ENCODE data around the gene MCEE. TPM values are rescaled to one million over a fixed set of nuclear protein-coding genes. Genes with fewer than 3 reads are reported as not detected.
A peak's percentile ranks its signal among the peaks of the same experiment; 100 is the strongest.

The MCEE gene
- total and polyA plus RNA-seq, 7 experiments from 2014 or later: 11.6 to 38.0 (median 18.9) TPM

DNA sequence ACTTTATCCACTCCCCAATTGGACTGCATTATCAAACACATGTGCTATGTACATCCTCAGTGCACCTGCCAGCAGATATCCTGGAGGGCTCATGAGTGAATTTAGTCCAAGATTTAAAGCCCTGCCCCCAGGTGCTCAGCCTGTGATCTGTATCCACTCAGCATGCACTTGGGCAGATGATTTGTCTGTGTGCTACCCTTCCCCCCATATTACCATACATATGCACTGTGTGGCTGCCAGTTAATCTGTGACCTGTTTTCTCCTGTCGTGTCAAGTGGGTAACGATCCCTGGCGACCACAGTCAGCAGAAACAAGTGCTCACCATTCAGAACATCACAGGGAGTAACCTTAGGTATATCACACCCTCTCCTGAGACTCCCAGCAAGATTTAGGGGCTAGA, 51.4 kb downstream of the MCEE start:
- no peak overlapping the region for H3K27ac ChIP-seq (ENCODE audit: low read depth, low read length)
- H3K36me3 ChIP-seq (ENCODE audit: control insufficient read depth in 2 of 3, insufficient read depth in 3 of 3, low read length in 3 of 3): peaks cover 2 to 54% (median 3%) of the 10 kb centered on the region in 3 experiments
- H3K36me3 Mint-ChIP-seq: peaks cover 18 to 38% (median 23%) of the 10 kb centered on the region in 5 donors
- H3K4me3 Mint-ChIP-seq: no peak overlapping the region
- no peaks in the 10 kb centered on the region for H3K27me3 ChIP-seq (ENCODE audit: control insufficient read depth in 2 of 2, insufficient read depth in 2 of 2, low read length in 2 of 2)
- H3K4me1 Mint-ChIP-seq: peaks cover 7 to 15% (median 10%) of the 10 kb centered on the region in 7 donors
- no peaks in the 10 kb centered on the region for H3K9me3 Mint-ChIP-seq
- DNase-seq (no peak), ATAC-seq (no peak)
- intact Hi-C loops (cut with micrococcal nuclease): loop anchor here in 1 of 2 donors (10.0 kb wide), 1 partner anchor 54 kb away; no protein-coding TSS in a partner anchor
- peak overlapping the region in 1 of 9 donors; percentile 13 for H3K27ac Mint-ChIP-seq
- peaks cover 5 to 6% of the 10 kb centered on the region in 2 donors for H3K4me1 ChIP-seq (ENCODE audit: control insufficient read depth in 2 of 2, insufficient read depth in 2 of 2, low read length in 2 of 2)
- ChIA-PET CTCF (no interaction called here), POLR2A (interaction anchor here (1.7 kb wide), 1 partner anchor 10 kb away, joined by 5 read pairs; the partner anchor contains the start of gene NAGK)
- no peaks in the 10 kb centered on the region for H3K9me3 ChIP-seq (ENCODE audit: control insufficient read depth in 2 of 3, low read length in 3 of 3)
- no peak overlapping the region for H3K4me3 ChIP-seq (ENCODE audit: low read length)
- H3K27me3 Mint-ChIP-seq: no peaks in the 10 kb centered on the region

DNA sequence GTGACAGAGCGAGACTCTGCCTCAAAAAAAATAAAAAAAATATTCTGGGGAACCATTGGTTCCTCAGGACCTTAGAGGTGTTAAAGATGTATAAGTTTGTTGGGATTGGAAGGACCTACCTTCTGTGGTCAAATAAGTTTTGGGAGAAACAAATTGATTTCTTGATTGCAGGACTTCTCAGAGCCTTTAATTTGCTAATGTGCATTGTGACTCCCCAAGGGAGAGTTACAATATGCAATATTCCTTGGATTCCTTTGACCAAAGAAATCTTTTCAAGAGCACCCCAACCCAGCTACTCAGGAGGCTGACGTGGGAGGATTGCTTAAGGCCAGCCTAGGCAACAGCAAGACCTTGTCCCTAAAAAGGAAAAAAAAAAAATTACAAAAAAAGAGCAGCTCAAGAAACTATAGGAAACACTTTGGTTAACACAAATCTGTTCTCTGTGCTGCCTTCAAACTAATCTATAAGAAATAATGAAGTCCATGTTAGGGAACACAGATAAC, 55.1 kb downstream of the MCEE start:
- ATAC-seq (no peak), DNase-seq (no peak)
- POLR2A ChIA-PET: interaction anchor here (0.9 kb wide), 1 partner anchor 55 kb away, joined by 4 read pairs; no protein-coding TSS in a partner anchor
- Mint-ChIP-seq H3K4me1 (peaks cover 38 to 46% (median 44%) of the 10 kb centered on the region in 7 donors), H3K9me3 (no peaks in the 10 kb centered on the region), H3K27ac (no peak overlapping the region), H3K4me3 (no peak overlapping the region), H3K36me3 (peaks cover 24 to 42% (median 34%) of the 10 kb centered on the region in 5 donors), H3K27me3 (no peaks in the 10 kb centered on the region)
- H3K36me3 ChIP-seq (ENCODE audit: control insufficient read depth in 2 of 3, insufficient read depth in 3 of 3, low read length in 3 of 3): peaks cover 2 to 65% (median 5%) of the 10 kb centered on the region in 3 experiments
- intact Hi-C loops (cut with micrococcal nuclease): loop anchor here in 1 of 2 donors (10.0 kb wide), 1 partner anchor 50 kb away; no protein-coding TSS in a partner anchor
- CTCF ChIA-PET: interaction anchor here (0.7 kb wide), 1 partner anchor 306 kb away, joined by 3 read pairs; no protein-coding TSS in a partner anchor
- peaks cover 28 to 42% of the 10 kb centered on the region in 2 donors for H3K4me1 ChIP-seq (ENCODE audit: control insufficient read depth in 2 of 2, insufficient read depth in 2 of 2, low read length in 2 of 2)
- H3K27me3 ChIP-seq (ENCODE audit: control insufficient read depth in 2 of 2, insufficient read depth in 2 of 2, low read length in 2 of 2): no peaks in the 10 kb centered on the region
- H3K4me3 ChIP-seq (ENCODE audit: low read length): no peak overlapping the region
- no peaks in the 10 kb centered on the region for H3K9me3 ChIP-seq (ENCODE audit: control insufficient read depth in 2 of 3, low read length in 3 of 3)
- no peak overlapping the region for H3K27ac ChIP-seq (ENCODE audit: low read depth, low read length)

DNA sequence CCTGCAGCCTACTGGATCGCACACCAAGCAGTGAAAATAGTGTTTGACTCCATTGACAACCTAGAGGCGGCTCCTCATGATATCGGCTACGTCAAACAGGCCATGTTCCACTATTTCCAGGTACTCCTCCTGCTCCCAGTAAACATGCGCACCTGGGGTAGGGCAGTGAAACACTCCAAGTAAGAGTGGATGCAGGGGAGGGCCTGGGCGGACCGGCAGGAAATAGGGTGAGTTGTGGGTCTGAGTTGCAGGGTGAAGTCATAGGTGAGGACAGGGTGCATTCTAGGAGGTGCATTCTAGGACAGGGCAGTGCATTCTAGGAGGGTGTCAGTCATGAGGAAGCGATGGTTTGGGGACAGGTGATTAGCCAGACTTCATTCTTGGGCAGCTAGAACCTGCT, 56.6 kb downstream of the MCEE start:
- Mint-ChIP-seq H3K4me3 (peak overlapping the region in 5 of 10 donors; percentile 21 to 98 (median 51)), H3K36me3 (peaks cover 21 to 35% (median 30%) of the 10 kb centered on the region in 5 donors), H3K4me1 (peaks cover 46 to 60% (median 56%) of the 10 kb centered on the region in 7 donors), H3K27me3 (no peaks in the 10 kb centered on the region), H3K9me3 (peaks cover 0 to under 1% (median 0%) of the 10 kb centered on the region in 11 donors), H3K27ac (peak overlapping the region; percentile 31 to 100 (median 91))
- ATAC-seq: no peak
- Histone ChIP-seq H3K9me3 (ENCODE audit: control insufficient read depth in 2 of 3, low read length in 3 of 3) (no peaks in the 10 kb centered on the region), H3K27ac (ENCODE audit: low read depth, low read length) (peak overlapping the region; percentile 96), H3K4me3 (ENCODE audit: low read length) (no peak overlapping the region), H3K27me3 (ENCODE audit: control insufficient read depth in 2 of 2, insufficient read depth in 2 of 2, low read length in 2 of 2) (no peaks in the 10 kb centered on the region), H3K4me1 (ENCODE audit: control insufficient read depth in 2 of 2, insufficient read depth in 2 of 2, low read length in 2 of 2) (peaks cover 36 to 53% of the 10 kb centered on the region in 2 donors), H3K36me3 (ENCODE audit: control insufficient read depth in 2 of 3, insufficient read depth in 3 of 3, low read length in 3 of 3) (peaks cover 0 to 59% (median 5%) of the 10 kb centered on the region in 3 experiments)
- no peak for DNase-seq
- ChIA-PET POLR2A (interaction anchor here (1.6 to 7.7 kb wide), 2 partner anchors 55 to 80 kb away, joined by 3 to 114 read pairs; partner anchors contain the start of genes MCEE and MPHOSPH10), CTCF (no interaction called here)
- intact Hi-C loops (cut with micrococcal nuclease): loop anchor here in 1 of 2 donors (10.0 kb wide), 1 partner anchor 49 kb away; no protein-coding TSS in a partner anchor

DNA sequence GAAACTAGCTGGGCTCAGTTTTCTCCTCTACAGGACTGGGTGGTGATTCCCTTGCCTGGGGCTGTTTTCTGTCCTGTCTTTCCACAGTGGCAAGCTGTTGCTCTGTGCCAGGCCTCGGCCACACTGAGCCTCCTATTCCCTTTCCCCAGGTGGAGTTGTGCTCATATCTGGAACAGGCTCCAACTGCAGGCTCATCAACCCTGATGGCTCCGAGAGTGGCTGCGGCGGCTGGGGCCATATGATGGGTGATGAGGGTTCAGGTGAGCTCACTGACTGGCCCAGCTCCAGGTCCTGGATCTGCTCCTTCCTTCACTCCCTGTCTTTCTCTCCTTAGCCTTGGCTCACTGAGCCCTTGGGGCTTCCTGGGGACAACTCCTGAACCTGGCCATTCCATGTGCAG, 57.5 kb downstream of the MCEE start:
- H3K27ac ChIP-seq (ENCODE audit: low read depth, low read length): peak overlapping the region; percentile 96
- intact Hi-C loops (cut with micrococcal nuclease): loop anchor here in 1 of 2 donors (10.0 kb wide), 1 partner anchor 48 kb away; no protein-coding TSS in a partner anchor
- ATAC-seq (no peak), DNase-seq (no peak)
- Mint-ChIP-seq H3K27ac (peak overlapping the region; percentile 51 to 100 (median 97)), H3K27me3 (peaks cover 0 to 3% (median 0%) of the 10 kb centered on the region in 5 donors), H3K36me3 (peaks cover 17 to 33% (median 29%) of the 10 kb centered on the region in 5 donors), H3K4me1 (peaks cover 48 to 70% (median 60%) of the 10 kb centered on the region in 7 donors), H3K9me3 (peaks cover 0 to 7% (median 0%) of the 10 kb centered on the region in 11 donors), H3K4me3 (peak overlapping the region in 9 of 10 donors; percentile 25 to 98 (median 88))
- H3K9me3 ChIP-seq (ENCODE audit: control insufficient read depth in 2 of 3, low read length in 3 of 3): no peaks in the 10 kb centered on the region
- CTCF ChIA-PET: no interaction called here
- peaks cover 39 to 57% of the 10 kb centered on the region in 2 donors for H3K4me1 ChIP-seq (ENCODE audit: control insufficient read depth in 2 of 2, insufficient read depth in 2 of 2, low read length in 2 of 2)
- H3K4me3 ChIP-seq (ENCODE audit: low read length): no peak overlapping the region
- H3K36me3 ChIP-seq (ENCODE audit: control insufficient read depth in 2 of 3, insufficient read depth in 3 of 3, low read length in 3 of 3): peaks cover 0 to 49% (median 5%) of the 10 kb centered on the region in 3 experiments
- H3K27me3 ChIP-seq (ENCODE audit: control insufficient read depth in 2 of 2, insufficient read depth in 2 of 2, low read length in 2 of 2): no peaks in the 10 kb centered on the region
- POLR2A ChIA-PET: interaction anchor here (1.0 to 7.7 kb wide), 6 partner anchors 9 to 79 kb away, joined by 3 to 114 read pairs (median 4); partner anchors contain the start of genes MCEE and MPHOSPH10

GRCh38 chr2:71071681-71072398, 58.2 kb downstream of the MCEE start:
- peaks cover 47 to 76% (median 64%) of the 10 kb centered on the region in 7 donors for H3K4me1 Mint-ChIP-seq

More at GRCh38 chr2:71071681-71072398, 58.2 kb downstream of the MCEE start:
- H3K9me3 Mint-ChIP-seq: peaks cover 0 to 7% (median 0%) of the 10 kb centered on the region in 11 donors
- intact Hi-C loops (cut with micrococcal nuclease): loop anchor here in 1 of 2 donors (10.0 kb wide), 1 partner anchor 47 kb away; no protein-coding TSS in a partner anchor
- DNase-seq: peak; percentile 21 to 79 (median 54)
- Histone ChIP-seq H3K9me3 (ENCODE audit: control insufficient read depth in 2 of 3, low read length in 3 of 3) (no peaks in the 10 kb centered on the region), H3K4me3 (ENCODE audit: low read length) (peak overlapping the region; percentile 5), H3K27ac (ENCODE audit: low read depth, low read length) (peak overlapping the region; percentile 96), H3K4me1 (ENCODE audit: control insufficient read depth in 2 of 2, insufficient read depth in 2 of 2, low read length in 2 of 2) (peaks cover 39 to 57% of the 10 kb centered on the region in 2 donors), H3K27me3 (ENCODE audit: control insufficient read depth in 2 of 2, insufficient read depth in 2 of 2, low read length in 2 of 2) (no peaks in the 10 kb centered on the region), H3K36me3 (ENCODE audit: control insufficient read depth in 2 of 3, insufficient read depth in 3 of 3, low read length in 3 of 3) (peaks cover 0 to 42% (median 5%) of the 10 kb centered on the region in 3 experiments)
- peak overlapping the region; percentile 86 to 100 (median 97) for H3K27ac Mint-ChIP-seq
- POLR2A ChIA-PET: interaction anchor here (1.0 to 7.7 kb wide), 9 partner anchors 10 to 80 kb away, joined by 3 to 114 read pairs (median 4); partner anchors contain the start of genes MCEE and MPHOSPH10
- ATAC-seq: peak; percentile 50
- CTCF ChIA-PET: interaction anchor here (0.9 to 1.3 kb wide), 3 partner anchors 10 to 71 kb away, joined by 3 to 7 read pairs (median 3); no protein-coding TSS in a partner anchor
- peaks cover 11 to 29% (median 24%) of the 10 kb centered on the region in 5 donors for H3K36me3 Mint-ChIP-seq
- peak overlapping the region; percentile 71 to 98 (median 87) for H3K4me3 Mint-ChIP-seq
- peaks cover 0 to 3% (median 0%) of the 10 kb centered on the region in 5 donors for H3K27me3 Mint-ChIP-seq
